Measurements from ENCODE around the gene NSD1. TPM values are rescaled to one million over a fixed set of nuclear protein-coding genes. Genes with fewer than 3 reads are reported as not detected.
A peak's percentile ranks its signal among the peaks of the same experiment; 100 is the strongest.

Gene NSD1
- total and polyA plus RNA-seq, 2 donors (not counting 1 experiment from before 2014, with no cell fraction given): 19.3 to 52.8 TPM

- H4K20me1 ChIP-seq (ENCODE audit: control insufficient read depth, extremely low read depth, insufficient read depth, low read length): no peaks in the 10 kb centered on the region
- no peak overlapping the region for H3K27ac ChIP-seq (ENCODE audit: insufficient read depth, low read length)
- peaks cover 18% of the 10 kb centered on the region for H3K36me3 ChIP-seq (ENCODE audit: control insufficient read depth, insufficient read depth, low read length)
- H3K4me3 ChIP-seq (replicated peaks in 1 of 4; ENCODE audit: control extremely low read depth in 1 of 4, insufficient read depth in 1 of 4, low read depth in 3 of 4, low read length in 4 of 4): no peak overlapping the region
- H3K9me3 ChIP-seq (ENCODE audit: control insufficient read depth, insufficient read depth, low read depth, low read length): no peaks in the 10 kb centered on the region
- no peak for DNase-seq (ENCODE audit: low read depth in 2 of 2)
- no peak overlapping the region for H2AFZ ChIP-seq (ENCODE audit: low read length)
- H3K9ac ChIP-seq (ENCODE audit: insufficient read depth, low read length): no peak overlapping the region
- H3K79me2 ChIP-seq (ENCODE audit: control insufficient read depth, insufficient read depth, low read length): no peaks in the 10 kb centered on the region
- peaks cover 4% of the 10 kb centered on the region for H3K4me1 ChIP-seq (ENCODE audit: control insufficient read depth, extremely low read depth, insufficient read depth, low read length)
- H3K27me3 ChIP-seq (ENCODE audit: control insufficient read depth, insufficient read depth, low read length): no peaks in the 10 kb centered on the region
- TF ChIP-seq CTCF (conservative IDR thresholded peaks at IDR 0.05 in 1 of 2, IDR thresholded peaks at IDR 0.05 in 1 of 2; ENCODE audit: low read depth in 1 of 2, low read length in 2 of 2): no peak
- TF ChIP-seq EZH2 (IDR thresholded peaks at IDR 0.05; ENCODE audit: low read length, missing control alignments): no peak
- H3K4me2 ChIP-seq (ENCODE audit: extremely low read depth, insufficient read depth, low read length): no peak overlapping the region
These were observed 163.0 kb downstream of the NSD1 start for GRCh38 chr5:177296581-177296980.

- Histone ChIP-seq H3K27ac (ENCODE audit: insufficient read depth, low read length) (no peak overlapping the region), H2AFZ (ENCODE audit: low read length) (no peak overlapping the region), H4K20me1 (ENCODE audit: control insufficient read depth, extremely low read depth, insufficient read depth, low read length) (no peaks in the 10 kb centered on the region), H3K9me3 (ENCODE audit: control insufficient read depth, insufficient read depth, low read depth, low read length) (no peaks in the 10 kb centered on the region), H3K36me3 (ENCODE audit: control insufficient read depth, insufficient read depth, low read length) (peaks cover 20% of the 10 kb centered on the region), H3K27me3 (ENCODE audit: control insufficient read depth, insufficient read depth, low read length) (no peaks in the 10 kb centered on the region), H3K4me3 (replicated peaks in 1 of 4; ENCODE audit: control extremely low read depth in 1 of 4, insufficient read depth in 1 of 4, low read depth in 3 of 4, low read length in 4 of 4) (no peak overlapping the region), H3K79me2 (ENCODE audit: control insufficient read depth, insufficient read depth, low read length) (peaks cover 10% of the 10 kb centered on the region), H3K9ac (ENCODE audit: insufficient read depth, low read length) (no peak overlapping the region), H3K4me2 (ENCODE audit: extremely low read depth, insufficient read depth, low read length) (no peak overlapping the region), H3K4me1 (ENCODE audit: control insufficient read depth, extremely low read depth, insufficient read depth, low read length) (peaks cover 12% of the 10 kb centered on the region)
- no peak for TF ChIP-seq EZH2 (IDR thresholded peaks at IDR 0.05; ENCODE audit: low read length, missing control alignments)
- no peak for TF ChIP-seq CTCF (conservative IDR thresholded peaks at IDR 0.05 in 1 of 2, IDR thresholded peaks at IDR 0.05 in 1 of 2; ENCODE audit: low read depth in 1 of 2, low read length in 2 of 2)
- no peak for DNase-seq (ENCODE audit: low read depth in 2 of 2)
These were observed 164.3 kb downstream of the NSD1 start for GRCh38 chr5:177297922-177298321.

GRCh38 chr5:177299697-177300096 lies 166.1 kb downstream of the NSD1 start:
- H3K9ac ChIP-seq (ENCODE audit: insufficient read depth, low read length): no peak overlapping the region
- no peak for DNase-seq (ENCODE audit: low read depth in 2 of 2)
- no peak overlapping the region for H2AFZ ChIP-seq (ENCODE audit: low read length)
- peak overlapping the region; percentile 34 for H3K27ac ChIP-seq (ENCODE audit: insufficient read depth, low read length)
- peaks cover 10% of the 10 kb centered on the region for H3K36me3 ChIP-seq (ENCODE audit: control insufficient read depth, insufficient read depth, low read length)
- no peaks in the 10 kb centered on the region for H3K9me3 ChIP-seq (ENCODE audit: control insufficient read depth, insufficient read depth, low read depth, low read length)
- H3K4me2 ChIP-seq (ENCODE audit: extremely low read depth, insufficient read depth, low read length): no peak overlapping the region
- TF ChIP-seq EZH2 (IDR thresholded peaks at IDR 0.05; ENCODE audit: low read length, missing control alignments) (no peak), CTCF (conservative IDR thresholded peaks at IDR 0.05 in 1 of 2, IDR thresholded peaks at IDR 0.05 in 1 of 2; ENCODE audit: low read depth in 1 of 2, low read length in 2 of 2) (no peak)
- no peaks in the 10 kb centered on the region for H4K20me1 ChIP-seq (ENCODE audit: control insufficient read depth, extremely low read depth, insufficient read depth, low read length)
- H3K27me3 ChIP-seq (ENCODE audit: control insufficient read depth, insufficient read depth, low read length): no peaks in the 10 kb centered on the region
- H3K4me3 ChIP-seq (replicated peaks in 1 of 4; ENCODE audit: control extremely low read depth in 1 of 4, insufficient read depth in 1 of 4, low read depth in 3 of 4, low read length in 4 of 4): no peak overlapping the region
- peaks cover 12% of the 10 kb centered on the region for H3K4me1 ChIP-seq (ENCODE audit: control insufficient read depth, extremely low read depth, insufficient read depth, low read length)
- H3K79me2 ChIP-seq (ENCODE audit: control insufficient read depth, insufficient read depth, low read length): peaks cover 25% of the 10 kb centered on the region

Data from fibroblast of lung (primary cell).